GM03348 (cell line): Measurements from ENCODE around the gene BORCS6.

Experiments
- DNase-seq: peaks from one replicate; pipeline ENCODE4 v3.0.0; 2012; ENCODE audit warnings: low spot score

Gene BORCS6

GRCh38 chr17:8142158-8142886 lies 47.7 kb downstream of the BORCS6 start:
- DNase-seq = no peak

GRCh38 chr17:8141741-8142140 lies 48.2 kb downstream of the BORCS6 start:
- no peak for DNase-seq

GRCh38 chr17:8141045-8141444 lies 48.9 kb downstream of the BORCS6 start:
- no peak for DNase-seq

- no peak for DNase-seq
Observed at GRCh38 chr17:8140065-8141029, 49.6 kb downstream of the BORCS6 start.

- DNase-seq = peak; percentile 90
Observed at GRCh38 chr17:8138672-8139371, 51.2 kb downstream of the BORCS6 start.

- DNase-seq = no peak
Observed at GRCh38 chr17:8138374-8138671, 51.7 kb downstream of the BORCS6 start.
